Measurements from ENCODE around the gene ZNF8. TPM values are rescaled to one million over a fixed set of nuclear protein-coding genes. Genes with fewer than 3 reads are reported as not detected.

ZNF8 gene
- total and polyA plus RNA-seq, 2 donors (not counting 1 experiment from before 2014, with no cell fraction given): 3.4 to 8.0 TPM

- DNase-seq (no peak), ATAC-seq (ENCODE audit: low read depth) (no peak)
- Histone ChIP-seq H3K4me1 (ENCODE audit: control insufficient read depth in 2 of 2, insufficient read depth in 2 of 2, low read length in 2 of 2) (peaks cover 13 to 19% of the 10 kb centered on the region in 2 donors), H3K4me3 (ENCODE audit: control extremely low read depth in 1 of 5, extremely low read depth in 1 of 5, insufficient read depth in 1 of 5, low read depth in 2 of 5, low read length in 4 of 5) (peak overlapping the region; percentile 72 to 98 (median 95)), H3K36me3 (replicated peaks in 1 of 2; ENCODE audit: control extremely low read depth in 1 of 2, control insufficient read depth in 1 of 2, extremely low read depth in 1 of 2, insufficient read depth in 2 of 2, low read length in 1 of 2) (peaks cover 0 to 2% of the 10 kb centered on the region in 2 experiments), H4K20me1 (ENCODE audit: control insufficient read depth, insufficient read depth, low read length, poor library complexity, severe bottlenecking) (no peaks in the 10 kb centered on the region), H3K79me2 (ENCODE audit: control insufficient read depth, insufficient read depth, low read length) (peaks cover 28% of the 10 kb centered on the region), H3K9ac (ENCODE audit: low read length) (peak overlapping the region; percentile 99), H3K4me2 (replicated peaks; ENCODE audit: low read depth, low read length, poor library complexity, severe bottlenecking) (peak overlapping the region; percentile 95), H3K27ac (ENCODE audit: low read length in 2 of 2) (peak overlapping the region; percentile 73 to 86), H3K9me3 (ENCODE audit: control extremely low read depth in 1 of 3, control insufficient read depth in 2 of 3, insufficient read depth in 1 of 3, low read length in 2 of 3) (peaks cover 0 to 30% (median 2%) of the 10 kb centered on the region in 3 donors), H2AFZ (ENCODE audit: insufficient read depth, low read depth, low read length, poor library complexity, severe bottlenecking) (peak overlapping the region; percentile 100), H3K27me3 (replicated peaks in 1 of 4; ENCODE audit: control extremely low read depth in 1 of 4, control insufficient read depth in 3 of 4, insufficient read depth in 4 of 4, low read length in 3 of 4) (no peaks in the 10 kb centered on the region)
- POLR2A ChIA-PET: interaction anchor here (0.6 to 1.5 kb wide), 8 partner anchors 10 to 298 kb away, joined by 3 to 9 read pairs (median 3); partner anchors contain the start of genes CHMP2A, ERVK3-1, ZNF497 and ZNF544
- peaks cover 38% of the 10 kb centered on the region for H3K4me1 Mint-ChIP-seq
- TF ChIP-seq EZH2 (IDR thresholded peaks at IDR 0.05; ENCODE audit: borderline replicate concordance, insufficient read depth, low read depth, low read length, poor library complexity, severe bottlenecking): no peak
- no peak for TF ChIP-seq CTCF (IDR thresholded peaks at IDR 0.05)
- 22% methylated on average over 14 of the region's 25 CpGs for WGBS (ENCODE audit: insufficient coverage)
- no peaks in the 10 kb centered on the region for H3K27me3 Mint-ChIP-seq
- no peaks in the 10 kb centered on the region for H3K9me3 Mint-ChIP-seq (ENCODE audit: insufficient read depth)
- intact Hi-C loops (cut with micrococcal nuclease): loop anchor here (1.0 kb wide), 10 partner anchors 27 to 645 kb away; partner anchors contain the start of genes ERVK3-1, ZNF132, ZNF211 and ZNF274
- H3K27ac Mint-ChIP-seq: peak overlapping the region; percentile 93
- CTCF ChIA-PET: no interaction called here
- peak overlapping the region; percentile 91 for H3K4me3 Mint-ChIP-seq
These were observed 811 bp upstream of the ZNF8 start for GRCh38 chr19:58277748-58278540.
